ENCODE data around the gene PFN3.
"Not testable (repeated sequence)": the region's sequence is repeated elsewhere in the genome, so short reads cannot be mapped to it uniquely, and the experiment has no call there.

PFN3 gene

DNA sequence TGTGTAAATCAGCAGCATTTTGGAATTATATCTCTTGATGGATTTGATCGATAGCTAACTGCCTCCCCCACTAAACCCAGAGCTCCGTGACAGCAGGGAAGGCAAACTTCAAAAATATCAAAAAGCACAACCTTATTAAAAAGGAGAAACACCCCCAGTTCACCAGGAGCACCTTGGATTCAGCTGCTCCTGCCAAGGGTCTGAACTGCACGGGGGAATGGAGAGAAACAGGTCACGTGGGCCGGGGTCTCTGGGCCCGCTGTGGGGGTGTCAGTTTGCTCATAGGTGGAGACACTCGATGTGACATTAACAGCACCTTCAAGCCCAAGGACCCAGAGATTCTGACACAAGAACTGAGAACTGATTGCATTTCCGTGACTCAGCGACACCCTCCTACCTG lies 17.3 kb downstream of the PFN3 start:
- no peak overlapping the region for H3K9ac ChIP-seq (ENCODE audit: low read length in 5 of 5)
- H3K9me3 ChIP-seq (ENCODE audit: control insufficient read depth in 5 of 5, low read length in 5 of 5): no peaks in the 10 kb centered on the region
- H3K27me3 ChIP-seq (ENCODE audit: control insufficient read depth in 5 of 5, insufficient read depth in 4 of 5, low read length in 5 of 5): peaks cover 6 to 32% (median 18%) of the 10 kb centered on the region in 5 donors
- peaks cover 0 to 6% (median 0%) of the 10 kb centered on the region in 5 donors for H3K4me1 ChIP-seq (ENCODE audit: control insufficient read depth in 5 of 5, insufficient read depth in 5 of 5, low read length in 5 of 5)
- H3K4me3 ChIP-seq (ENCODE audit: low read depth in 1 of 5, low read length in 5 of 5): no peak overlapping the region
- no peaks in the 10 kb centered on the region for H3K36me3 ChIP-seq (ENCODE audit: control insufficient read depth in 5 of 5, insufficient read depth in 5 of 5, low read length in 5 of 5)
- no peak overlapping the region for H3K27ac ChIP-seq (ENCODE audit: low read depth, low read length)

DNA sequence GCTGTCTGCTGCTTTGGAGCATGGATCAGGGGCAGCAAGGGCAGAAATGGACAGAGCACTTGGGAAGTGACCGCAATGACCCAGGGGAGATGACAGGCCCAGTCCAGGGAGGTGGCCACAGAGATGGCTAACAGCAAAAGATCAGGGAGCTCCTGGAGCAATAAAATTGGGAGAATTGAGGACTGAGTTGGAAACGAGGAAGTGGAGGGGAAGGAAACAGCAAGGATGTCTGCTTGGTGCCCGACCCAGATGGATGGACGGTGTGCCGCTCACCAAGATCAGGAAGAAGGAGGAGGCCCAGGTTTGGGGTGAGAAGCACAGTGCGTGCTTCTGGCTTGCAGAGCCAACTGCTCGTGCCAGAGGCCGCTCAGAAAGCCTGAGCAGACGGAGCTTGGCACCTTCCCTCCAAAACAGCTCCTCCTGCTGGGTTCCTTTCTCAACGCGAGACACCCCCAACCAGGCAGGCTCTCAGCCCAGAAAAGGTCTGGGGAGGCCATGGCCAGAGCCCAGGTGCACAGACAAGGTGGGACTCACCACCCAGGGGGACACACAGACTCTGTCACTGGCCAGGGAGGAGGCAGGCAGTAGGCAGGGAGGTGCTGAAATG lies 17.9 kb downstream of the PFN3 start:
- no peak overlapping the region for H3K27ac ChIP-seq (ENCODE audit: low read depth, low read length)
- no peaks in the 10 kb centered on the region for H3K36me3 ChIP-seq (ENCODE audit: control insufficient read depth in 5 of 5, insufficient read depth in 5 of 5, low read length in 5 of 5)
- H3K4me3 ChIP-seq (ENCODE audit: low read depth in 1 of 5, low read length in 5 of 5): no peak overlapping the region
- no peak overlapping the region for H3K9ac ChIP-seq (ENCODE audit: low read length in 5 of 5)
- peaks cover 6 to 29% (median 18%) of the 10 kb centered on the region in 5 donors for H3K27me3 ChIP-seq (ENCODE audit: control insufficient read depth in 5 of 5, insufficient read depth in 4 of 5, low read length in 5 of 5)
- peaks cover 0 to 5% (median 0%) of the 10 kb centered on the region in 5 donors for H3K4me1 ChIP-seq (ENCODE audit: control insufficient read depth in 5 of 5, insufficient read depth in 5 of 5, low read length in 5 of 5)
- no peaks in the 10 kb centered on the region for H3K9me3 ChIP-seq (ENCODE audit: control insufficient read depth in 5 of 5, low read length in 5 of 5)

DNA sequence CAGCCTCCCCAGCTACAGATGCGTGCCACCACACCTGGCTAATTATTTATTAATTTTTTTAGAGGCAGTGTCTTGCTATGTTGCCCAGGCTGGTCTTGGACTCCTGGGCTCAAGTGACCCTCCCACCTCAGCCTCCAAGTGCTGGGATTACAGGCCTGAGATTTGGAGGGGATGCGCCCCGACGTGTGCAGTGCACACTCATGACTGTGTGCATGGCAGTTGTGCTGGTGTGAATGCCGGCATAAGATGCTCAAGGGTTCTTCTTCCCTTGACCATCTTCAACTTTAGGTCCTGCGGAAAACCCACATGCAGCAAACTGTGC lies 19.7 kb downstream of the PFN3 start:
- peaks cover 0 to 5% (median 0%) of the 10 kb centered on the region in 5 donors for H3K4me1 ChIP-seq (ENCODE audit: control insufficient read depth in 5 of 5, insufficient read depth in 5 of 5, low read length in 5 of 5)
- H3K36me3 ChIP-seq (ENCODE audit: control insufficient read depth in 5 of 5, insufficient read depth in 5 of 5, low read length in 5 of 5): no peaks in the 10 kb centered on the region
- H3K27ac ChIP-seq (ENCODE audit: low read depth, low read length): no peak overlapping the region
- peaks cover 6 to 24% (median 15%) of the 10 kb centered on the region in 5 donors for H3K27me3 ChIP-seq (ENCODE audit: control insufficient read depth in 5 of 5, insufficient read depth in 4 of 5, low read length in 5 of 5)
- H3K9me3 ChIP-seq (ENCODE audit: control insufficient read depth in 5 of 5, low read length in 5 of 5): no peaks in the 10 kb centered on the region
- H3K4me3 ChIP-seq (ENCODE audit: low read depth in 1 of 5, low read length in 5 of 5): no peak overlapping the region
- H3K9ac ChIP-seq (ENCODE audit: low read length in 5 of 5): no peak overlapping the region

DNA sequence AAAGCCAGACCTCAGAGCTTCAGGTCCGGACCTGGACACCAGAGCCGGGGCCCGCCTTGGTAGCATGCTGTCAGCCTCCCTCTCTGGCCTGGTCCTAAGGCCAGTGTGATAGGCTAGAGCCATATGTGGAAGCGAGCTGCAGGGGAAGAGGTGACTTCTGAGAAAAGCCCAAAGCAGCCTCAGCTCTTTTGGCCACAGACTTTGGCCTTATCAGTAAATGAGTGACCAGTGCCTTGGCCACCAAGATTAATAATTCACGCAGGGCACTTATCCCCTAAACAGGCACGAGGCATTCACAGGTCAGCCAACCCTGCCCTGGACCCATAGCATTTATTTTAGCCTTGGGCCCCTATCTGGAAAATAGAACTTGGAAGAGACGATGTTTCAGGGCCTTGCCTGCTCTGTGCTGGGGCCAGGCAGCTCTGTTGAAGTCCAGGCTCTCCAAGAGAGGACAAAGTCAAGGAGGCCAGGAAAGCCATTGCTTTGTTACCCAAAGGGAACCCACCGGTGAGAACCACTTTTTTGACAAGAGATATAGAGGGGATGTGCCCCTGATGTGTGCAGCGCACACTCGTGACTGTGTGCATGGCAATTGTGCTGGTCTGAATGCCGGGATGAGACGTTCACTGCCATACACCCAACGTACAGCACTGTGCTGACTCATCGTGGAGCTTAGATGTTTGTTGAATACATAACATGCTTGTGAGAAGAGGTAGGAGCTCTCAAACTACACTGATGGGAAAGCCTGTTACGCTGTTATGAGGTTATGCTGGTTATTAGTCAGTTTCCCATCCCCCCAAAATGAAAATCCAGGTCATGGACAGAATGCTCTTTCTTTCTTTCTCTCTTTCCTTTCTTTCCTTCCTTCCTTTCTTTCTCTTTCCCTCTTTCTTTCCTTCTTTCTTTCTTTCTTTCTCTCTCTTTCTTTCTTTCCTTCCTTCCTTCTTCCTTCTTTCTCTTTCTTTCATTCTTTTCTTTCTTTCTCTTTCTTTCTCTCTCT lies 21.3 kb downstream of the PFN3 start:
- Histone ChIP-seq H3K36me3 (ENCODE audit: control insufficient read depth in 5 of 5, insufficient read depth in 5 of 5, low read length in 5 of 5) (no peaks in the 10 kb centered on the region), H3K4me3 (ENCODE audit: low read depth in 1 of 5, low read length in 5 of 5) (no peak overlapping the region), H3K27me3 (ENCODE audit: control insufficient read depth in 5 of 5, insufficient read depth in 4 of 5, low read length in 5 of 5) (peaks cover 3 to 14% (median 11%) of the 10 kb centered on the region in 5 donors), H3K9ac (ENCODE audit: low read length in 5 of 5) (no peak overlapping the region), H3K9me3 (ENCODE audit: control insufficient read depth in 5 of 5, low read length in 5 of 5) (no peaks in the 10 kb centered on the region), H3K27ac (ENCODE audit: low read depth, low read length) (no peak overlapping the region), H3K4me1 (ENCODE audit: control insufficient read depth in 5 of 5, insufficient read depth in 5 of 5, low read length in 5 of 5) (peaks cover 0 to 5% (median 0%) of the 10 kb centered on the region in 5 donors)

DNA sequence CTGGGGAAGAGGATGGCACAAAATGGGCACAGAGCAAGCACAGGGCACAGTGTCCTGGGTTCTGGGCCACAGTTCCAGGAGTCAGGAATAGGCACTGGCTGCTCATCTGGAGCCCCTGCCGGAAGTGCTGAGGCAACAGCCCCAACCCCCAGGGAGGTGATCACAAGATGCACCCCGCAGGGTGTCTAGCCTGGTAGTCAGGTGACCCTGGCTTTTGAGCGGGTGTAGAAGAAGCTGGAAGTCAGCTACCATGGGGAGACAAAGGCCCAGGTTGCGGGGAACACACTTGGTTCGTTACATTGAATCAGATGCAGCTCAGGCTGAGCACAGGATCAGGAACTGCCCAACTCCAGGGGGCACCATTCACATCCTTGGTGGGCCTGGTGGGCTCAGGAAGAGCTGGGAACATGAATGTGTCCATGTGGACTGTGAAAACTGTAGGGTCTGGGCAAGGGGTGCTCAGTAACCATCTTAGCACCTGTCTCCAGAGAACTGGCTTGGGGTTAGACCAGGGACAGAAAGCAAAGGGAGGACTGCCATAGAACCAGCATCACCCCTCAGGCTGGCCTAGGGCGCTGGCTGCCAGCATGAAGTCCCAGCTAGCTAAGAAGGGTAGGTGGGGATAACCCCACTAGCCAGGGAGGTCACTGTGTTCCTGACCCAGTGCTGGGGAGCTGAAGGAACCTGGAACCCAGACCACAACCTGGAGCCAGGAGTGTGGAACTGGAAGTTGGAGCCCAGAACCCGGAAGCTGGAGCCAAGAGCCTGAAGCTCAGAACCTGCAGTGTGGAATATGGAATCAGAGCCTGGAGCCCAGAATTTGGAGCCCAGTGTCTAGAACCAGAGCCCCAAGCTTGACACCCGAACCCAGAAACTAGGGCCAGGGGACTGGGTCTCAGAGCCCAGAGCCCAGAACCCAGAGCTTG lies 22.3 kb downstream of the PFN3 start:
- Histone ChIP-seq H3K27ac (ENCODE audit: low read depth, low read length) (no peak overlapping the region), H3K4me3 (ENCODE audit: low read depth in 1 of 5, low read length in 5 of 5) (no peak overlapping the region), H3K36me3 (ENCODE audit: control insufficient read depth in 5 of 5, insufficient read depth in 5 of 5, low read length in 5 of 5) (no peaks in the 10 kb centered on the region), H3K9ac (ENCODE audit: low read length in 5 of 5) (no peak overlapping the region), H3K27me3 (ENCODE audit: control insufficient read depth in 5 of 5, insufficient read depth in 4 of 5, low read length in 5 of 5) (peaks cover 0 to 11% (median 6%) of the 10 kb centered on the region in 5 donors), H3K4me1 (ENCODE audit: control insufficient read depth in 5 of 5, insufficient read depth in 5 of 5, low read length in 5 of 5) (peaks cover 0 to 5% (median 0%) of the 10 kb centered on the region in 5 donors), H3K9me3 (ENCODE audit: control insufficient read depth in 5 of 5, low read length in 5 of 5) (no peaks in the 10 kb centered on the region)

DNA sequence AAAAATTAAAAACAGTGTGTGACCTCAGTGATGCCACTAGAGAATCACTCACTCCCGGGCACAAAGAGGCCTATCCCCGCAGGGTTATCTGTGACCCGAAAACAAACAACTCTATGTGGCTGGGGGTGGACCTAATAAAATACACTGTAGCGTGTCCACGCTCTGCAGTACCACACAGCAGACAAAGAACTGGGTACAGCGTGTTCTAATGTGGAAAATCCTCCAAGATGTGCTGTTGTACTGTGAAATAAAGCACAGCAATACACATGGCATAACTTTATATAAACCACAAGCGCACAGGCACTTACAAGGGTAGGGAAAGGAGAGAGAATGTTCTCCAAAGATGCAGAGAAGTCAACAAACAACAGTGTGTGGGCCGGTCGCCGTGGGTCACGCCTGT lies 24.4 kb downstream of the PFN3 start:
- Histone ChIP-seq H3K9ac (ENCODE audit: low read length in 5 of 5) (no peak overlapping the region), H3K27me3 (ENCODE audit: control insufficient read depth in 5 of 5, insufficient read depth in 4 of 5, low read length in 5 of 5) (peaks cover 0 to 8% (median 3%) of the 10 kb centered on the region in 5 donors), H3K4me1 (ENCODE audit: control insufficient read depth in 5 of 5, insufficient read depth in 5 of 5, low read length in 5 of 5) (peaks cover 0 to 15% (median 14%) of the 10 kb centered on the region in 5 donors), H3K9me3 (ENCODE audit: control insufficient read depth in 5 of 5, low read length in 5 of 5) (no peaks in the 10 kb centered on the region), H3K27ac (ENCODE audit: low read depth, low read length) (no peak overlapping the region), H3K4me3 (ENCODE audit: low read depth in 1 of 5, low read length in 5 of 5) (no peak overlapping the region), H3K36me3 (ENCODE audit: control insufficient read depth in 5 of 5, insufficient read depth in 5 of 5, low read length in 5 of 5) (peaks cover 0 to 5% (median 0%) of the 10 kb centered on the region in 5 donors)

DNA sequence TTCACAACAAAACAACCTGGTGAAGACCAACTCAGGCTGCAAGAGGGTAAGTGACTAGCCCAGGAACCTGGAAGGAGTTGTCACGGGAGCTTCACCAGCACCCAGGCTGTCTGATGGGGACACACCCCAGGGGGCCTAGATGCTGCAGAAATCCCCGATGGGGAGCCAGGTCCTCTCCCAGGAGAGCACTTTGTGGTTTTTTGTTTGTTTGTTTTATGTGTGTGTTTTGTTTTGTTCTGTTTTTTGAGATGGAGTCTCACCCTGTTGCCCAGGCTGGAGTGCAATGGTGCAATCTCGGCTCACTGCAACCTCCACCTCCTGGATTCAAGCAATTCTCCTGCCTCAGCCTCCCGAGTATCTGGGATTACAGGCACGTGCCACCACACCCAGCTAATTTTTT lies 24.9 kb downstream of the PFN3 start:
- not testable (repeated sequence) for H3K9ac ChIP-seq (ENCODE audit: low read length in 5 of 5); H3K27me3 ChIP-seq (ENCODE audit: control insufficient read depth in 5 of 5, insufficient read depth in 4 of 5, low read length in 5 of 5); H3K9me3 ChIP-seq (ENCODE audit: control insufficient read depth in 5 of 5, low read length in 5 of 5); H3K27ac ChIP-seq (ENCODE audit: low read depth, low read length); H3K36me3 ChIP-seq (ENCODE audit: control insufficient read depth in 5 of 5, insufficient read depth in 5 of 5, low read length in 5 of 5); H3K4me3 ChIP-seq (ENCODE audit: low read depth in 1 of 5, low read length in 5 of 5)
- peaks cover 0 to 17% (median 15%) of the 10 kb centered on the region in 5 donors for H3K4me1 ChIP-seq (ENCODE audit: control insufficient read depth in 5 of 5, insufficient read depth in 5 of 5, low read length in 5 of 5)

DNA sequence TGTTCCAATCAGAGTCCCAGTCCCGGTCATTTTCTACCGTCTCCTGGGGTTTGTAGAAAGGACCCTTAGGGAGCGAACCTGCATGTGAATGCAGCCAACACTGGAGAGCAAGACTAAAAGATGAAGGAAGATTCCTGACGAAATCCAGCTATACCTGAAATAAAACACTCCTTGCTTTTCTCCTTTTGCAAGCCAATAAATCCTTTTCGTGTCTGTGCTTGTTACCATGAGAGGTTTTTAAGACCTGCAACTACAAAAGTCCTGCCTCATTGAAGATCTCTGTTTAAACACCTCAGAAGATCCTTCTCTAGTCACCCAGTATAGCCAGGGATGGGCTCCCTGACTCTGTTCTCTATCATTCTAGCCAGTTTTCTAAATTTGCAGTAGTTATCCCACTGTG lies 26.2 kb downstream of the PFN3 start:
- Histone ChIP-seq H3K27me3 (ENCODE audit: control insufficient read depth in 5 of 5, insufficient read depth in 4 of 5, low read length in 5 of 5) (peaks cover 0 to 3% (median 0%) of the 10 kb centered on the region in 5 donors), H3K4me3 (ENCODE audit: low read depth in 1 of 5, low read length in 5 of 5) (no peak overlapping the region), H3K27ac (ENCODE audit: low read depth, low read length) (no peak overlapping the region), H3K4me1 (ENCODE audit: control insufficient read depth in 5 of 5, insufficient read depth in 5 of 5, low read length in 5 of 5) (peaks cover 0 to 22% (median 19%) of the 10 kb centered on the region in 5 donors), H3K9me3 (ENCODE audit: control insufficient read depth in 5 of 5, low read length in 5 of 5) (no peaks in the 10 kb centered on the region), H3K9ac (ENCODE audit: low read length in 5 of 5) (peak overlapping the region in 1 of 5 donors; percentile 4), H3K36me3 (ENCODE audit: control insufficient read depth in 5 of 5, insufficient read depth in 5 of 5, low read length in 5 of 5) (peaks cover 0 to 5% (median 0%) of the 10 kb centered on the region in 5 donors)

DNA sequence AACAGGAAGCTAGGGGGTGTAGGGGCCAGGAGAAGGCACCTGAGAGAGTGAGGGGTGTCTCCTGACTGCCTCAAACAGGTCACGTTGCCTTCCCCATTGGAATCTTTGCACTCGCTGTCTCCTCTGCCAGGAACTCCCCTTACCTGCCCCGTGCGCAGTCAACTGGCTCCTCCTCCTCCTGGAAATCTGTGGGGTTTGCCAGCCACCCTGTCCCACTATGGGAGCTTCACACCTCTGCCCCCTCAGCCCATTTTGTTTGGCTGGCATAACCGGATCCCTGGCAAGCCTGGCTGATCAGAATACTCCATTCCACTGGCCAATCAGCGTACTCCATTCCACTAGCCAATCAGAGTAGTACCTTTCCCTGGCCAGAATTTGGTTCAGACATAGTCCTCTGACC lies 26.7 kb downstream of the PFN3 start:
- Histone ChIP-seq H3K27me3 (ENCODE audit: control insufficient read depth in 5 of 5, insufficient read depth in 4 of 5, low read length in 5 of 5) (no peaks in the 10 kb centered on the region), H3K9me3 (ENCODE audit: control insufficient read depth in 5 of 5, low read length in 5 of 5) (no peaks in the 10 kb centered on the region), H3K4me1 (ENCODE audit: control insufficient read depth in 5 of 5, insufficient read depth in 5 of 5, low read length in 5 of 5) (peaks cover 0 to 22% (median 19%) of the 10 kb centered on the region in 5 donors), H3K27ac (ENCODE audit: low read depth, low read length) (no peak overlapping the region), H3K9ac (ENCODE audit: low read length in 5 of 5) (peak overlapping the region in 1 of 5 donors; percentile 4), H3K4me3 (ENCODE audit: low read depth in 1 of 5, low read length in 5 of 5) (no peak overlapping the region), H3K36me3 (ENCODE audit: control insufficient read depth in 5 of 5, insufficient read depth in 5 of 5, low read length in 5 of 5) (peaks cover 0 to 5% (median 0%) of the 10 kb centered on the region in 5 donors)
